Measurements from ENCODE around the gene SIK2. TPM values are rescaled to one million over a fixed set of nuclear protein-coding genes. Genes with fewer than 3 reads are reported as not detected.

SIK2 gene
- total and polyA plus RNA-seq, 11 donors, result 4.1 to 45.8 (median 27.5) TPM

GRCh38 chr11:111586388-111586831 lies 15.8 kb upstream of the SIK2 start:
- ATAC-seq, result peak in 3 of 4 donors; percentile 42 to 62 (median 49)
- 5 to 17% (median 12%) methylated on average over 1 of the region's 1 CpG for WGBS, 4 donors

GRCh38 chr11:111589114-111589513 lies 13.1 kb upstream of the SIK2 start:
- Histone ChIP-seq H3K36me3 (no peaks in the 10 kb centered on the region), H3K27me3 (no peaks in the 10 kb centered on the region), H3K4me3 (no peak overlapping the region), H3K4me1 (no peaks in the 10 kb centered on the region), H3K9me3 (peaks cover 0 to 6% (median 0%) of the 10 kb centered on the region in 12 donors), H3K27ac (no peak overlapping the region)
- intact Hi-C loops (cut with DNase I), result loop anchor here in 7 of 10 donors (5.0 kb wide), 2 partner anchors 188 to 253 kb away; no protein-coding TSS in a partner anchor
- DNase-seq (no peak), ATAC-seq (no peak)
- TF ChIP-seq CTCF (IDR thresholded peaks at IDR 0.05) (no peak), POLR2A (IDR thresholded peaks at IDR 0.05) (no peak)
- 69 to 79% (median 74%) methylated on average over 2 of the region's 2 CpGs for whole genome bisulfite sequencing, 4 donors

More at GRCh38 chr11:111586388-111586831, 15.8 kb upstream of the SIK2 start:
- peaks cover 0 to 5% (median 0%) of the 10 kb centered on the region in 12 donors for H3K4me1 ChIP-seq
- H3K27me3 ChIP-seq, result no peaks in the 10 kb centered on the region
- no peak overlapping the region for H3K4me3 ChIP-seq
- no peaks in the 10 kb centered on the region for H3K36me3 ChIP-seq
- peaks cover 0 to 6% (median 0%) of the 10 kb centered on the region in 12 donors for H3K9me3 ChIP-seq
- TF ChIP-seq POLR2A (IDR thresholded peaks at IDR 0.05) (no peak), CTCF (IDR thresholded peaks at IDR 0.05) (peak; percentile 27 to 71 (median 56))
- H3K27ac ChIP-seq, result no peak overlapping the region
- intact Hi-C loops (cut with DNase I), result loop anchor here in 8 of 10 donors (1.0 to 5.0 kb wide), 3 partner anchors 191 to 256 kb away; no protein-coding TSS in a partner anchor
- no peak for DNase-seq

- intact Hi-C loops (cut with DNase I), result loop anchor here in 7 of 10 donors (5.0 kb wide), 3 partner anchors 187 to 257 kb away; no protein-coding TSS in a partner anchor
- Histone ChIP-seq H3K4me3 (no peak overlapping the region), H3K27ac (no peak overlapping the region), H3K9me3 (peaks cover 0 to 6% (median 0%) of the 10 kb centered on the region in 12 donors), H3K27me3 (no peaks in the 10 kb centered on the region), H3K36me3 (no peaks in the 10 kb centered on the region), H3K4me1 (no peaks in the 10 kb centered on the region)
- TF ChIP-seq POLR2A (IDR thresholded peaks at IDR 0.05), result no peak
- TF ChIP-seq CTCF (IDR thresholded peaks at IDR 0.05), result no peak
- WGBS, 4 donors, result 67 to 81% (median 78%) methylated on average over 5 of the region's 5 CpGs
- DNase-seq (no peak), ATAC-seq (no peak)
These were observed 12.3 kb upstream of the SIK2 start for GRCh38 chr11:111589886-111590499.

- Histone ChIP-seq H3K36me3 (no peaks in the 10 kb centered on the region), H3K4me3 (no peak overlapping the region), H3K4me1 (no peaks in the 10 kb centered on the region), H3K9me3 (peaks cover 0 to 6% (median 0%) of the 10 kb centered on the region in 12 donors), H3K27me3 (no peaks in the 10 kb centered on the region), H3K27ac (no peak overlapping the region)
- DNase-seq (no peak), ATAC-seq (no peak)
- 70 to 87% (median 79%) methylated on average over 4 of the region's 4 CpGs for WGBS, 4 donors
- TF ChIP-seq POLR2A (IDR thresholded peaks at IDR 0.05), result no peak
- TF ChIP-seq CTCF (IDR thresholded peaks at IDR 0.05), result no peak
- intact Hi-C loops (cut with DNase I), result loop anchor here in 1 of 10 donors (5.0 kb wide), 1 partner anchor 256 kb away; no protein-coding TSS in a partner anchor
These were observed 10.9 kb upstream of the SIK2 start for GRCh38 chr11:111591187-111591960.
